ENCODE measurements around the gene FUZ. TPM values are rescaled to one million over a fixed set of nuclear protein-coding genes. Genes with fewer than 3 reads are reported as not detected.

FUZ gene
- total and polyA plus RNA-seq, 4 donors = 3.8 to 12.5 (median 7.0) TPM

DNA sequence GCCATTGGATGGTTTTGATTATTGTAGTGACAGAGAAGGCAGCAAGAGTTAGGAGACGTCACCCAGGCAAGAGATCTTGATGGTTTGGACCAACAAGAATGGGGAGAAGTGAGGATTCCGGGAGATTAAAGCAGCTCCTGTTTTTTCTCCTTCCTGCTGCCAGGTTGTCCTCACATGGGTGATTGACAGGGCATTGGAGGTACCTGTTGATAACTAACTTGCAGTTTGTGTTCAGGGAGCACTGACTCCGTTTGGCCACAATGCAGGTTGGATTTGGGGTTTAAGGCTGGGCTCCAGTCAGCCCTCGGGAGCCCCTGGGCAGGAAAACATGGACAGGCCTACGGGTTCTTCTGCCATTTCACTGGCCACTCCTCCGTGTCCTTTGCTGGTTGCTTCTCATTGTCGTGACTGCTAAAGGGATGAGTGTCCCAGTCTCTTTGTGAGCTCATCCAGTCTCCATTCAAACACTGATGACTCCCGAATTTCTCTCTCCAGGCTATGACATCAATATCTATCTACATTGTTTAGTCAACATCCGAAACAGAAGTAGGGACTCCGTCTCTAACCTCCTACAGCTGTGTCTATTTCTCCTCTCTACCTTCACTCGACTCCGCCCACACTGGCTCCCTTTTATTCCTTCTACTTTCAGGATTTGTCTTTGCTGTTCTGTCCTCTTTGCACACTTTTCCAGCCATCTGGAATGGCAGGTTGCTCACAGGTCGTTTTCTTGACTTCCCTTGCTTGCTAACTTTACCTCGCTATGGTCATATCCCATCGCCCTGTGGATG lies 36.5 kb upstream of the FUZ start:
- no peak overlapping the region for H3K9ac ChIP-seq (ENCODE audit: low read depth in 1 of 2, low read length in 2 of 2)
- H3K4me3 ChIP-seq (ENCODE audit: low read depth in 1 of 3, low read length in 3 of 3) = peak overlapping the region; percentile 57 to 92 (median 90)
- H3K27ac ChIP-seq (ENCODE audit: low read depth in 1 of 2, low read length in 2 of 2) = no peak overlapping the region
- TF ChIP-seq, protein P1, sequence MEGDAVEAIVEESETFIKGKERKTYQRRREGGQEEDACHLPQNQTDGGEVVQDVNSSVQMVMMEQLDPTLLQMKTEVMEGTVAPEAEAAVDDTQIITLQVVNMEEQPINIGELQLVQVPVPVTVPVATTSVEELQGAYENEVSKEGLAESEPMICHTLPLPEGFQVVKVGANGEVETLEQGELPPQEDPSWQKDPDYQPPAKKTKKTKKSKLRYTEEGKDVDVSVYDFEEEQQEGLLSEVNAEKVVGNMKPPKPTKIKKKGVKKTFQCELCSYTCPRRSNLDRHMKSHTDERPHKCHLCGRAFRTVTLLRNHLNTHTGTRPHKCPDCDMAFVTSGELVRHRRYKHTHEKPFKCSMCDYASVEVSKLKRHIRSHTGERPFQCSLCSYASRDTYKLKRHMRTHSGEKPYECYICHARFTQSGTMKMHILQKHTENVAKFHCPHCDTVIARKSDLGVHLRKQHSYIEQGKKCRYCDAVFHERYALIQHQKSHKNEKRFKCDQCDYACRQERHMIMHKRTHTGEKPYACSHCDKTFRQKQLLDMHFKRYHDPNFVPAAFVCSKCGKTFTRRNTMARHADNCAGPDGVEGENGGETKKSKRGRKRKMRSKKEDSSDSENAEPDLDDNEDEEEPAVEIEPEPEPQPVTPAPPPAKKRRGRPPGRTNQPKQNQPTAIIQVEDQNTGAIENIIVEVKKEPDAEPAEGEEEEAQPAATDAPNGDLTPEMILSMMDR (IDR thresholded peaks at IDR 0.05; ENCODE audit: low read depth, low read length, missing input control) = no peak
- TF ChIP-seq, protein P2, sequence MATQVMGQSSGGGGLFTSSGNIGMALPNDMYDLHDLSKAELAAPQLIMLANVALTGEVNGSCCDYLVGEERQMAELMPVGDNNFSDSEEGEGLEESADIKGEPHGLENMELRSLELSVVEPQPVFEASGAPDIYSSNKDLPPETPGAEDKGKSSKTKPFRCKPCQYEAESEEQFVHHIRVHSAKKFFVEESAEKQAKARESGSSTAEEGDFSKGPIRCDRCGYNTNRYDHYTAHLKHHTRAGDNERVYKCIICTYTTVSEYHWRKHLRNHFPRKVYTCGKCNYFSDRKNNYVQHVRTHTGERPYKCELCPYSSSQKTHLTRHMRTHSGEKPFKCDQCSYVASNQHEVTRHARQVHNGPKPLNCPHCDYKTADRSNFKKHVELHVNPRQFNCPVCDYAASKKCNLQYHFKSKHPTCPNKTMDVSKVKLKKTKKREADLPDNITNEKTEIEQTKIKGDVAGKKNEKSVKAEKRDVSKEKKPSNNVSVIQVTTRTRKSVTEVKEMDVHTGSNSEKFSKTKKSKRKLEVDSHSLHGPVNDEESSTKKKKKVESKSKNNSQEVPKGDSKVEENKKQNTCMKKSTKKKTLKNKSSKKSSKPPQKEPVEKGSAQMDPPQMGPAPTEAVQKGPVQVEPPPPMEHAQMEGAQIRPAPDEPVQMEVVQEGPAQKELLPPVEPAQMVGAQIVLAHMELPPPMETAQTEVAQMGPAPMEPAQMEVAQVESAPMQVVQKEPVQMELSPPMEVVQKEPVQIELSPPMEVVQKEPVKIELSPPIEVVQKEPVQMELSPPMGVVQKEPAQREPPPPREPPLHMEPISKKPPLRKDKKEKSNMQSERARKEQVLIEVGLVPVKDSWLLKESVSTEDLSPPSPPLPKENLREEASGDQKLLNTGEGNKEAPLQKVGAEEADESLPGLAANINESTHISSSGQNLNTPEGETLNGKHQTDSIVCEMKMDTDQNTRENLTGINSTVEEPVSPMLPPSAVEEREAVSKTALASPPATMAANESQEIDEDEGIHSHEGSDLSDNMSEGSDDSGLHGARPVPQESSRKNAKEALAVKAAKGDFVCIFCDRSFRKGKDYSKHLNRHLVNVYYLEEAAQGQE (IDR thresholded peaks at IDR 0.05) = no peak
- TF ChIP-seq SP1 (IDR thresholded peaks at IDR 0.05) (no peak), HNF4G (IDR thresholded peaks at IDR 0.05) (no peak), RXRA (IDR thresholded peaks at IDR 0.05) (no peak), GABPA (IDR thresholded peaks at IDR 0.05 in 1 of 2, conservative IDR thresholded peaks at IDR 0.05 in 1 of 2) (no peak), JUND (IDR thresholded peaks at IDR 0.05) (no peak)
- TF ChIP-seq, protein P3, sequence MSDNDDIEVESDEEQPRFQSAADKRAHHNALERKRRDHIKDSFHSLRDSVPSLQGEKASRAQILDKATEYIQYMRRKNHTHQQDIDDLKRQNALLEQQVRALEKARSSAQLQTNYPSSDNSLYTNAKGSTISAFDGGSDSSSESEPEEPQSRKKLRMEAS (IDR thresholded peaks at IDR 0.05) = no peak
- WGBS = 92% methylated on average over 15 of the region's 15 CpGs
- H3K27me3 ChIP-seq (ENCODE audit: control insufficient read depth in 4 of 4, insufficient read depth in 4 of 4, low read length in 3 of 4) = no peaks in the 10 kb centered on the region
- no peak for DNase-seq (ENCODE audit: low spot score)
- H3K36me3 ChIP-seq (ENCODE audit: control insufficient read depth in 4 of 4, insufficient read depth in 3 of 4, low read depth in 1 of 4, low read length in 3 of 4) = no peaks in the 10 kb centered on the region
- peaks cover 3 to 19% (median 13%) of the 10 kb centered on the region in 4 donors for H3K4me1 ChIP-seq (ENCODE audit: control insufficient read depth in 4 of 4, insufficient read depth in 4 of 4, low read length in 3 of 4)
- no peaks in the 10 kb centered on the region for H3K9me3 ChIP-seq (ENCODE audit: control insufficient read depth in 4 of 4, low read length in 3 of 4)

DNA sequence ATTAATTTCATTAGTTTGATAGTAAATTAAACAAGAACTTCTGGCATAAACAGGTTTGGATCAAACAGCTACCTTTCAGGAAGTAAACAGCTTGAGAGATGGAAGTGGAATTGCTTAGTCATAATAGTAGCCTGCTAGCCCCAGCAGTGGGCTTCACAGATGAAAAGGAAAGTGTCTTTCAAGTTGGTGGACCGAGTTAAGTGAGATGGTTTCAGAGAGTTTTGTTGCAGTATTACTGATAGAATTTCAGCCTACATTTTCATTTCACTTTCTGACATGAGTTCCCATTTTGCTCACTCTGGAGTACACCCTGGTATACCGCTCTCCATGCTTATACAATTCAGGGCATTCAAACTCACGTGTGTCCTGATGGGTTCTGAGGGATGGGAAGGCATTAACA lies 35.8 kb upstream of the FUZ start:
- Histone ChIP-seq H3K4me1 (ENCODE audit: control insufficient read depth in 4 of 4, insufficient read depth in 4 of 4, low read length in 3 of 4) (peaks cover 2 to 19% (median 13%) of the 10 kb centered on the region in 4 donors), H3K27me3 (ENCODE audit: control insufficient read depth in 4 of 4, insufficient read depth in 4 of 4, low read length in 3 of 4) (no peaks in the 10 kb centered on the region), H3K9me3 (ENCODE audit: control insufficient read depth in 4 of 4, low read length in 3 of 4) (no peaks in the 10 kb centered on the region), H3K36me3 (ENCODE audit: control insufficient read depth in 4 of 4, insufficient read depth in 3 of 4, low read depth in 1 of 4, low read length in 3 of 4) (no peaks in the 10 kb centered on the region), H3K27ac (ENCODE audit: low read depth in 1 of 2, low read length in 2 of 2) (no peak overlapping the region), H3K9ac (ENCODE audit: low read depth in 1 of 2, low read length in 2 of 2) (no peak overlapping the region), H3K4me3 (ENCODE audit: low read depth in 1 of 3, low read length in 3 of 3) (no peak overlapping the region)
- no peak for DNase-seq (ENCODE audit: low spot score)
- 88% methylated on average over 3 of the region's 3 CpGs for WGBS
- TF ChIP-seq, protein P4, sequence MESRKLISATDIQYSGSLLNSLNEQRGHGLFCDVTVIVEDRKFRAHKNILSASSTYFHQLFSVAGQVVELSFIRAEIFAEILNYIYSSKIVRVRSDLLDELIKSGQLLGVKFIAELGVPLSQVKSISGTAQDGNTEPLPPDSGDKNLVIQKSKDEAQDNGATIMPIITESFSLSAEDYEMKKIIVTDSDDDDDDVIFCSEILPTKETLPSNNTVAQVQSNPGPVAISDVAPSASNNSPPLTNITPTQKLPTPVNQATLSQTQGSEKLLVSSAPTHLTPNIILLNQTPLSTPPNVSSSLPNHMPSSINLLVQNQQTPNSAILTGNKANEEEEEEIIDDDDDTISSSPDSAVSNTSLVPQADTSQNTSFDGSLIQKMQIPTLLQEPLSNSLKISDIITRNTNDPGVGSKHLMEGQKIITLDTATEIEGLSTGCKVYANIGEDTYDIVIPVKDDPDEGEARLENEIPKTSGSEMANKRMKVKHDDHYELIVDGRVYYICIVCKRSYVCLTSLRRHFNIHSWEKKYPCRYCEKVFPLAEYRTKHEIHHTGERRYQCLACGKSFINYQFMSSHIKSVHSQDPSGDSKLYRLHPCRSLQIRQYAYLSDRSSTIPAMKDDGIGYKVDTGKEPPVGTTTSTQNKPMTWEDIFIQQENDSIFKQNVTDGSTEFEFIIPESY (IDR thresholded peaks at IDR 0.05) = no peak
- TF ChIP-seq NR2F2 (IDR thresholded peaks at IDR 0.05) (no peak), TAF1 (conservative IDR thresholded peaks at IDR 0.05) (no peak), RXRA (IDR thresholded peaks at IDR 0.05) (no peak), FOXA2 (IDR thresholded peaks at IDR 0.05) (no peak), JUND (IDR thresholded peaks at IDR 0.05) (no peak), HNF4A (conservative IDR thresholded peaks at IDR 0.05) (no peak), GABPA (IDR thresholded peaks at IDR 0.05 in 1 of 2, conservative IDR thresholded peaks at IDR 0.05 in 1 of 2) (no peak), YY1 (IDR thresholded peaks at IDR 0.05) (no peak), RAD21 (IDR thresholded peaks at IDR 0.05) (no peak), SP1 (IDR thresholded peaks at IDR 0.05) (no peak), HNF4G (IDR thresholded peaks at IDR 0.05) (no peak)
- TF ChIP-seq, protein P3 (IDR thresholded peaks at IDR 0.05) = no peak
- TF ChIP-seq, protein P5, sequence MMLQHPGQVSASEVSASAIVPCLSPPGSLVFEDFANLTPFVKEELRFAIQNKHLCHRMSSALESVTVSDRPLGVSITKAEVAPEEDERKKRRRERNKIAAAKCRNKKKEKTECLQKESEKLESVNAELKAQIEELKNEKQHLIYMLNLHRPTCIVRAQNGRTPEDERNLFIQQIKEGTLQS (IDR thresholded peaks at IDR 0.05) = no peak
- TF ChIP-seq, protein P1 (IDR thresholded peaks at IDR 0.05; ENCODE audit: low read depth, low read length, missing input control) = no peak

Data from liver (tissue), 9 donors.